Fibroblast of lung (primary cell): Measurements from ENCODE around the gene SMIM38.

ENCODE experiments used
- EZH2 ChIP-seq: IDR thresholded peaks from 2 replicates; pipeline ENCODE4 v1.5.1; 2012; ENCODE audit warnings: low read length, control low read depth, mild to moderate bottlenecking; ENCODE audit errors: missing control alignments
- TF ChIP-seq, protein P1 (sequence below), 2 donors: IDR thresholded peaks in 1 of 2; conservative IDR thresholded peaks in 1 of 2; 1 replicate in 1 of 2; 2 replicates in 1 of 2; pipeline ENCODE4 v1.5.1; 2011 to 2012; ENCODE audit warnings: low read length in 2 of 2, control low read depth in 1 of 2, inconsistent platforms in 1 of 2, low read depth in 1 of 2, mild to moderate bottlenecking in 1 of 2

- TF ChIP-seq, protein P1, sequence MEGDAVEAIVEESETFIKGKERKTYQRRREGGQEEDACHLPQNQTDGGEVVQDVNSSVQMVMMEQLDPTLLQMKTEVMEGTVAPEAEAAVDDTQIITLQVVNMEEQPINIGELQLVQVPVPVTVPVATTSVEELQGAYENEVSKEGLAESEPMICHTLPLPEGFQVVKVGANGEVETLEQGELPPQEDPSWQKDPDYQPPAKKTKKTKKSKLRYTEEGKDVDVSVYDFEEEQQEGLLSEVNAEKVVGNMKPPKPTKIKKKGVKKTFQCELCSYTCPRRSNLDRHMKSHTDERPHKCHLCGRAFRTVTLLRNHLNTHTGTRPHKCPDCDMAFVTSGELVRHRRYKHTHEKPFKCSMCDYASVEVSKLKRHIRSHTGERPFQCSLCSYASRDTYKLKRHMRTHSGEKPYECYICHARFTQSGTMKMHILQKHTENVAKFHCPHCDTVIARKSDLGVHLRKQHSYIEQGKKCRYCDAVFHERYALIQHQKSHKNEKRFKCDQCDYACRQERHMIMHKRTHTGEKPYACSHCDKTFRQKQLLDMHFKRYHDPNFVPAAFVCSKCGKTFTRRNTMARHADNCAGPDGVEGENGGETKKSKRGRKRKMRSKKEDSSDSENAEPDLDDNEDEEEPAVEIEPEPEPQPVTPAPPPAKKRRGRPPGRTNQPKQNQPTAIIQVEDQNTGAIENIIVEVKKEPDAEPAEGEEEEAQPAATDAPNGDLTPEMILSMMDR (conservative IDR thresholded peaks at IDR 0.05 in 1 of 2, IDR thresholded peaks at IDR 0.05 in 1 of 2; ENCODE audit: low read depth in 1 of 2, low read length in 2 of 2) = no peak
- TF ChIP-seq EZH2 = no peak
Measured at GRCh38 chr11:69202511-69203221, 46.9 kb downstream of the SMIM38 start.
